ENCODE results near the gene PRKAA1.
"Not testable (repeated sequence)": the region's sequence is repeated elsewhere in the genome, so short reads cannot be mapped to it uniquely, and the experiment has no call there.

The PRKAA1 gene

DNA sequence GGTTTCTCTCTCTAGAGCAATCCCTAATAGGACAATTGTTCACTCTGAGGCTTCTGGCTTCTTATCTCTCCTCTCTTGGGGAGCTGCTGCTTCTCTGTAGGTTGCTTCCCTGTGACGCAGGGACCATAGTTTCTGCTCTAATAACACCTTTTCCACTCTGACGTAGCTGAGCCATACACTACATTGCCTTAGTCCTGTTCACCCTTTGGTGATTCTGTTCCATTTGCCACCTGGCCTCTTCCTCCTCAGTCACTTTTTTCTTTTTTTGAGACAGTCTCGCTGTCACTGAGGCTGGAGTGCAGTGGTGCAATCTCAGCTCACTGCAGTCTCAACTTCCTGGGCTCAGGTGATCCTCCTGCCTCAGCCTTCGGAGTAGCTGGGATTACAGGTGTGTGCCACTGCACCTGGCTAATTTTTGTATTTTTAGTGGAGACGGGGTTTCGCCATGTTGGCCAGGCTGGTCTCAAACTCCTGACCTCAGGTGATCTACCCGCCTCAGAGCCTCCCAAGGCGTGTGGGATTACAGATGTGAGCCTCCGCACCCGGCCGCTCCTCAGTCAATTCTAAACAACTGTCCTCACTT, 27.4 kb upstream of the PRKAA1 start:
- H3K27ac ChIP-seq (ENCODE audit: low read length); H3K4me3 ChIP-seq (ENCODE audit: low read length); H3K9me3 ChIP-seq (ENCODE audit: control insufficient read depth, insufficient read depth, low read length); H3K4me1 ChIP-seq (ENCODE audit: control insufficient read depth, insufficient read depth, low read length); H3K27me3 ChIP-seq (ENCODE audit: control insufficient read depth, insufficient read depth, low read length); DNase-seq (ENCODE audit: low read depth, low spot score): not testable (repeated sequence)
- no CpG with 5 or more reads among the region's 11 CpGs for WGBS (ENCODE audit: insufficient coverage, insufficient read length)
- H3K36me3 ChIP-seq (ENCODE audit: control insufficient read depth, insufficient read depth, low read length), result peaks cover 35% of the 10 kb centered on the region; the same call in 1 of the 2 replicates

DNA sequence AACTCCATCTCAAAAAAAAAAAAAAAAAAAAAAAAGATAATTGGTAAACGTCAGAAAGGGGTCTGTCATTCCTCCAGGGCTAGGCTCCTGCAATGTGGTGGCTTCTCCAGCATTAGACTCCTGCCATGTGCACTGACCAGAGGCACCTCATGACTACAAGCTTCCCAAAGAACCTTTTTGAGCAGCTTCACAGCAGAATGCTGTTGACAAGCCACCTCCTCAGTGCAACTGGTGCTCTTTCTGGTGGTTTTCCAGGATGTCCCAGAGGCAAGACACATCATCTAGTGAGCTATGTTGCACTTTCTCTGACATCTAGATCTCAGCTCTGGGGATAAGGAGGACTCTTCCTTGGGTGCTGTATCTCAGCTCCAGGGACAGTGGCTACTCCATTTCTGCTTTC, 25.3 kb upstream of the PRKAA1 start:
- H3K9me3 ChIP-seq (ENCODE audit: control insufficient read depth, insufficient read depth, low read length), result no peaks in the 10 kb centered on the region
- WGBS (ENCODE audit: insufficient coverage, insufficient read length), result no CpG with 5 or more reads among the region's 1 CpG
- H3K27ac ChIP-seq (ENCODE audit: low read length), result no peak overlapping the region
- no peaks in the 10 kb centered on the region for H3K27me3 ChIP-seq (ENCODE audit: control insufficient read depth, insufficient read depth, low read length)
- peaks cover 17% of the 10 kb centered on the region; the same call in 1 of the 2 replicates for H3K36me3 ChIP-seq (ENCODE audit: control insufficient read depth, insufficient read depth, low read length)
- no peak overlapping the region for H3K4me3 ChIP-seq (ENCODE audit: low read length)
- H3K4me1 ChIP-seq (ENCODE audit: control insufficient read depth, insufficient read depth, low read length), result no peaks in the 10 kb centered on the region
- DNase-seq (ENCODE audit: low read depth, low spot score), result no peak

GRCh38 chr5:40813698-40814281, 15.6 kb upstream of the PRKAA1 start:
- no CpG with 5 or more reads among the region's 2 CpGs for WGBS (ENCODE audit: insufficient coverage, insufficient read length)
- Histone ChIP-seq H3K9me3 (ENCODE audit: control insufficient read depth, insufficient read depth, low read length) (no peaks in the 10 kb centered on the region), H3K4me3 (ENCODE audit: low read length) (no peak overlapping the region), H3K27me3 (ENCODE audit: control insufficient read depth, insufficient read depth, low read length) (no peaks in the 10 kb centered on the region), H3K36me3 (ENCODE audit: control insufficient read depth, insufficient read depth, low read length) (no peaks in the 10 kb centered on the region), H3K4me1 (ENCODE audit: control insufficient read depth, insufficient read depth, low read length) (no peaks in the 10 kb centered on the region), H3K27ac (ENCODE audit: low read length) (no peak overlapping the region)
- DNase-seq (ENCODE audit: low read depth, low spot score), result no peak

- no CpG with 5 or more reads among the region's 1 CpG for WGBS (ENCODE audit: insufficient coverage, insufficient read length)
- no peak for DNase-seq (ENCODE audit: low read depth, low spot score)
- no peak overlapping the region for H3K4me3 ChIP-seq (ENCODE audit: low read length)
- H3K4me1 ChIP-seq (ENCODE audit: control insufficient read depth, insufficient read depth, low read length), result peaks cover 1% of the 10 kb centered on the region; the same call in 1 of the 2 replicates
- H3K36me3 ChIP-seq (ENCODE audit: control insufficient read depth, insufficient read depth, low read length), result no peaks in the 10 kb centered on the region
- no peaks in the 10 kb centered on the region for H3K27me3 ChIP-seq (ENCODE audit: control insufficient read depth, insufficient read depth, low read length)
- H3K9me3 ChIP-seq (ENCODE audit: control insufficient read depth, insufficient read depth, low read length), result no peaks in the 10 kb centered on the region
- no peak overlapping the region for H3K27ac ChIP-seq (ENCODE audit: low read length)
Observed at GRCh38 chr5:40812125-40812524, 14.0 kb upstream of the PRKAA1 start.

GRCh38 chr5:40801771-40802562, 3.8 kb upstream of the PRKAA1 start:
- no peak overlapping the region for H3K4me3 ChIP-seq (ENCODE audit: low read length)
- no peak for DNase-seq (ENCODE audit: low read depth, low spot score)
- no peaks in the 10 kb centered on the region for H3K9me3 ChIP-seq (ENCODE audit: control insufficient read depth, insufficient read depth, low read length)
- no peaks in the 10 kb centered on the region; the same call in 1 of the 2 replicates for H3K4me1 ChIP-seq (ENCODE audit: control insufficient read depth, insufficient read depth, low read length)
- no CpG with 5 or more reads among the region's 8 CpGs for WGBS (ENCODE audit: insufficient coverage, insufficient read length)
- H3K27ac ChIP-seq (ENCODE audit: low read length), result no peak overlapping the region
- no peaks in the 10 kb centered on the region for H3K36me3 ChIP-seq (ENCODE audit: control insufficient read depth, insufficient read depth, low read length)
- no peaks in the 10 kb centered on the region for H3K27me3 ChIP-seq (ENCODE audit: control insufficient read depth, insufficient read depth, low read length)

- H3K4me1 ChIP-seq (ENCODE audit: control insufficient read depth, insufficient read depth, low read length), result no peaks in the 10 kb centered on the region; the same call in 1 of the 2 replicates
- H3K9me3 ChIP-seq (ENCODE audit: control insufficient read depth, insufficient read depth, low read length), result no peaks in the 10 kb centered on the region
- H3K4me3 ChIP-seq (ENCODE audit: low read length), result no peak overlapping the region
- DNase-seq (ENCODE audit: low read depth, low spot score), result no peak
- WGBS (ENCODE audit: insufficient coverage, insufficient read length), result no CpG with 5 or more reads among the region's 1 CpG
- no peak overlapping the region for H3K27ac ChIP-seq (ENCODE audit: low read length)
- no peaks in the 10 kb centered on the region for H3K27me3 ChIP-seq (ENCODE audit: control insufficient read depth, insufficient read depth, low read length)
- no peaks in the 10 kb centered on the region for H3K36me3 ChIP-seq (ENCODE audit: control insufficient read depth, insufficient read depth, low read length)
Observed at GRCh38 chr5:40799258-40799657, 1.1 kb upstream of the PRKAA1 start.

- WGBS (ENCODE audit: insufficient coverage, insufficient read length), result no CpG with 5 or more reads among the region's 7 CpGs
- DNase-seq (ENCODE audit: low read depth, low spot score), result no peak
- H3K27me3 ChIP-seq (ENCODE audit: control insufficient read depth, insufficient read depth, low read length), result no peaks in the 10 kb centered on the region
- peak overlapping the region; percentile 59; the same call in 1 of the 2 replicates for H3K4me3 ChIP-seq (ENCODE audit: low read length)
- no peaks in the 10 kb centered on the region for H3K36me3 ChIP-seq (ENCODE audit: control insufficient read depth, insufficient read depth, low read length)
- no peak overlapping the region for H3K27ac ChIP-seq (ENCODE audit: low read length)
- no peaks in the 10 kb centered on the region for H3K9me3 ChIP-seq (ENCODE audit: control insufficient read depth, insufficient read depth, low read length)
- H3K4me1 ChIP-seq (ENCODE audit: control insufficient read depth, insufficient read depth, low read length), result no peaks in the 10 kb centered on the region; the same call in 1 of the 2 replicates
Observed at GRCh38 chr5:40798801-40799210, 632 bp upstream of the PRKAA1 start.

- no CpG with 5 or more reads among the region's 56 CpGs for WGBS (ENCODE audit: insufficient coverage, insufficient read length)
- H3K36me3 ChIP-seq (ENCODE audit: control insufficient read depth, insufficient read depth, low read length), result no peaks in the 10 kb centered on the region
- H3K4me3 ChIP-seq (ENCODE audit: low read length), result peak overlapping the region; percentile 64
- no peaks in the 10 kb centered on the region for H3K9me3 ChIP-seq (ENCODE audit: control insufficient read depth, insufficient read depth, low read length)
- no peak overlapping the region for H3K27ac ChIP-seq (ENCODE audit: low read length)
- H3K4me1 ChIP-seq (ENCODE audit: control insufficient read depth, insufficient read depth, low read length), result no peaks in the 10 kb centered on the region; the same call in 1 of the 2 replicates
- DNase-seq (ENCODE audit: low read depth, low spot score), result peak; percentile 16
- H3K27me3 ChIP-seq (ENCODE audit: control insufficient read depth, insufficient read depth, low read length), result no peaks in the 10 kb centered on the region
Observed at GRCh38 chr5:40797273-40798011, 732 bp downstream of the PRKAA1 start.

GRCh38 chr5:40796487-40796889, 1.7 kb downstream of the PRKAA1 start:
- H3K4me3 ChIP-seq (ENCODE audit: low read length), result no peak overlapping the region
- H3K27me3 ChIP-seq (ENCODE audit: control insufficient read depth, insufficient read depth, low read length), result no peaks in the 10 kb centered on the region
- no peaks in the 10 kb centered on the region; the same call in 1 of the 2 replicates for H3K4me1 ChIP-seq (ENCODE audit: control insufficient read depth, insufficient read depth, low read length)
- no peak for DNase-seq (ENCODE audit: low read depth, low spot score)
- no peak overlapping the region for H3K27ac ChIP-seq (ENCODE audit: low read length)
- WGBS (ENCODE audit: insufficient coverage, insufficient read length), result no CpG with 5 or more reads among the region's 3 CpGs
- no peaks in the 10 kb centered on the region for H3K36me3 ChIP-seq (ENCODE audit: control insufficient read depth, insufficient read depth, low read length)
- no peaks in the 10 kb centered on the region for H3K9me3 ChIP-seq (ENCODE audit: control insufficient read depth, insufficient read depth, low read length)

DNA sequence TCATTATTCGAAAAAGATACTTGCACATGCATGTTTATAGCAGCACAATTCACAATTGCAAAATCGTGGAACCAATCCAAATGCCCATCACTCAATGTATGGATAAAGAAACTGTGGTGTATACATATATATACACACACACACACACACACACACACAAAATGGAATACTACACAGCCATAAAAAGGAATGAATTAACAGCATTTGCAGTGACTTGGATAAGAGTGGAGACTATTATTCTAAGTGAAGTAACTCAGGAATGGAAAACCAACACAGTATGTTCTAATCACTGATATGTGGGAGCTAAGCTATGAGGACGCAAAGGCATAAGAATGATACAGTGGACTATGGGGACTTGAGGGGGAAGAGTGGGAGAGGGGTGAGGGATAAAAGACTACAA, 3.3 kb downstream of the PRKAA1 start:
- not testable (repeated sequence) for H3K27me3 ChIP-seq (ENCODE audit: control insufficient read depth, insufficient read depth, low read length); H3K9me3 ChIP-seq (ENCODE audit: control insufficient read depth, insufficient read depth, low read length); H3K4me3 ChIP-seq (ENCODE audit: low read length); H3K4me1 ChIP-seq (ENCODE audit: control insufficient read depth, insufficient read depth, low read length); H3K27ac ChIP-seq (ENCODE audit: low read length); DNase-seq (ENCODE audit: low read depth, low spot score); H3K36me3 ChIP-seq (ENCODE audit: control insufficient read depth, insufficient read depth, low read length)
- no CpG with 5 or more reads among the region's 3 CpGs for WGBS (ENCODE audit: insufficient coverage, insufficient read length)
